ENCODE data around the gene KCNQ1. TPM values are rescaled to one million over a fixed set of nuclear protein-coding genes. Genes with fewer than 3 reads are reported as not detected.

Gene KCNQ1
- total and polyA plus RNA-seq, 7 donors = 0.48 to 3.1 (median 1.1) TPM

GRCh38 chr11:2569731-2570210 is 125.0 kb downstream of the KCNQ1 start:
- DNase-seq (peak; percentile 8 to 43), ATAC-seq (no peak)
- no peak for TF ChIP-seq CTCF (IDR thresholded peaks at IDR 0.05)
- Histone ChIP-seq H3K4me1 (no peaks in the 10 kb centered on the region), H3K27ac (no peak overlapping the region), H3K9me3 (no peaks in the 10 kb centered on the region), H3K27me3 (ENCODE audit: insufficient read depth in 3 of 3, low read length in 2 of 3) (no peaks in the 10 kb centered on the region), H3K4me3 (no peak overlapping the region), H3K36me3 (ENCODE audit: insufficient read depth in 1 of 2, low read depth in 1 of 2) (no peaks in the 10 kb centered on the region)
- intact Hi-C loops (cut with DNase I) = no loop called here
- 97 to 98% (median 97%) methylated on average over 9 to 10 of the region's 10 CpGs for WGBS, 3 donors

- intact Hi-C loops (cut with DNase I) = no loop called here
- Histone ChIP-seq H3K4me3 (no peak overlapping the region), H3K9me3 (no peaks in the 10 kb centered on the region), H3K4me1 (no peaks in the 10 kb centered on the region), H3K27me3 (ENCODE audit: insufficient read depth in 3 of 3, low read length in 2 of 3) (no peaks in the 10 kb centered on the region), H3K36me3 (ENCODE audit: insufficient read depth in 1 of 2, low read depth in 1 of 2) (no peaks in the 10 kb centered on the region), H3K27ac (no peak overlapping the region)
- ATAC-seq (no peak), DNase-seq (peak; percentile 4 to 38)
- 97 to 99% (median 97%) methylated on average over 20 to 26 of the region's 26 CpGs for WGBS, 3 donors
- TF ChIP-seq CTCF (IDR thresholded peaks at IDR 0.05) = no peak
These were observed 125.5 kb downstream of the KCNQ1 start for GRCh38 chr11:2570211-2570811.

- no peak for ATAC-seq
- 96 to 100% (median 96%) methylated on average over 25 of the region's 25 CpGs for WGBS, 3 donors
- no peaks in the 10 kb centered on the region for H3K4me1 ChIP-seq
These were observed 126.2 kb downstream of the KCNQ1 start for GRCh38 chr11:2570841-2571597.

GRCh38 chr11:2571598-2572281 is 126.9 kb downstream of the KCNQ1 start:
- no peaks in the 10 kb centered on the region for H3K9me3 ChIP-seq
- TF ChIP-seq CTCF (IDR thresholded peaks at IDR 0.05) = no peak
- peak; percentile 3 to 42 for DNase-seq
- intact Hi-C loops (cut with DNase I) = no loop called here
- H3K4me3 ChIP-seq = no peak overlapping the region
- no peak overlapping the region for H3K27ac ChIP-seq
- no peaks in the 10 kb centered on the region for H3K4me1 ChIP-seq
- WGBS, 3 donors = 95 to 98% (median 96%) methylated on average over 20 to 23 of the region's 23 CpGs
- no peaks in the 10 kb centered on the region for H3K36me3 ChIP-seq (ENCODE audit: insufficient read depth in 1 of 2, low read depth in 1 of 2)
- no peak for ATAC-seq
- no peaks in the 10 kb centered on the region for H3K27me3 ChIP-seq (ENCODE audit: insufficient read depth in 3 of 3, low read length in 2 of 3)

More at GRCh38 chr11:2570841-2571597, 126.2 kb downstream of the KCNQ1 start:
- Histone ChIP-seq H3K9me3 (no peaks in the 10 kb centered on the region), H3K4me3 (no peak overlapping the region), H3K36me3 (ENCODE audit: insufficient read depth in 1 of 2, low read depth in 1 of 2) (no peaks in the 10 kb centered on the region), H3K27ac (no peak overlapping the region), H3K27me3 (ENCODE audit: insufficient read depth in 3 of 3, low read length in 2 of 3) (no peaks in the 10 kb centered on the region)
- no peak for TF ChIP-seq CTCF (IDR thresholded peaks at IDR 0.05)
- intact Hi-C loops (cut with DNase I) = no loop called here
- DNase-seq = peak; percentile 9 to 36

Data from psoas muscle (tissue), 8 donors.